Effector memory CD4-positive, alpha-beta T cell (primary cell): Measurements from ENCODE around the gene TOMM20.
A peak's percentile ranks its signal among the peaks of the same experiment; 100 is the strongest.
"Not testable (repeated sequence)": the region's sequence is repeated elsewhere in the genome, so short reads cannot be mapped to it uniquely, and the experiment has no call there.

Experiments used
- DNase-seq, 3 donors: peaks; one replicate each; pipeline ENCODE4 v3.0.0-alpha.2; 2020
- H3K27ac ChIP-seq: 2 replicates; pipeline ENCODE4 v1.7.0; 2013; ENCODE audit warnings: mild to moderate bottlenecking, low read length, moderate library complexity; ENCODE audit not compliant: insufficient read depth, poor library complexity, severe bottlenecking
- H3K27me3 ChIP-seq: replicated peaks from 2 replicates; pipeline ENCODE4 v1.7.0; 2013; ENCODE audit warnings: mild to moderate bottlenecking, low read length; ENCODE audit not compliant: insufficient read depth, control insufficient read depth, poor library complexity, severe bottlenecking
- H3K36me3 ChIP-seq: 2 replicates; pipeline ENCODE4 v1.7.0; 2013; ENCODE audit warnings: mild to moderate bottlenecking, low read length, moderate library complexity; ENCODE audit not compliant: control insufficient read depth, insufficient read depth
- H3K4me1 ChIP-seq: 2 replicates; pipeline ENCODE4 v1.7.0; 2013; ENCODE audit warnings: low read length, mild to moderate bottlenecking; ENCODE audit not compliant: control insufficient read depth, insufficient read depth, poor library complexity, severe bottlenecking
- H3K4me3 ChIP-seq: 2 replicates; pipeline ENCODE4 v1.7.0; 2013; ENCODE audit warnings: low read length, low read depth, mild to moderate bottlenecking; ENCODE audit not compliant: insufficient read depth, poor library complexity, severe bottlenecking
- H3K9me3 ChIP-seq: 2 replicates; pipeline ENCODE4 v1.7.0; 2013; ENCODE audit warnings: mild to moderate bottlenecking, low read length, moderate library complexity; ENCODE audit not compliant: control insufficient read depth

Gene TOMM20

GRCh38 chr1:235093696-235094592, 34.7 kb downstream of the TOMM20 start:
- Histone ChIP-seq H3K9me3 (no peaks in the 10 kb centered on the region), H3K4me1 (peaks cover 5% of the 10 kb centered on the region), H3K4me3 (no peak overlapping the region), H3K27me3 (no peaks in the 10 kb centered on the region), H3K36me3 (no peaks in the 10 kb centered on the region), H3K27ac (no peak overlapping the region)
- peak; percentile 53 to 64 (median 62) for DNase-seq

GRCh38 chr1:235093013-235093695, 35.5 kb downstream of the TOMM20 start:
- Histone ChIP-seq H3K4me1 (peaks cover 5% of the 10 kb centered on the region), H3K9me3 (no peaks in the 10 kb centered on the region), H3K27ac (no peak overlapping the region), H3K4me3 (no peak overlapping the region), H3K36me3 (no peaks in the 10 kb centered on the region), H3K27me3 (no peaks in the 10 kb centered on the region)
- no peak for DNase-seq

GRCh38 chr1:235092415-235092814, 36.2 kb downstream of the TOMM20 start:
- not testable (repeated sequence) for DNase-seq, H3K27me3 ChIP-seq, H3K36me3 ChIP-seq, H3K9me3 ChIP-seq, H3K27ac ChIP-seq, H3K4me1 ChIP-seq, H3K4me3 ChIP-seq

DNA sequence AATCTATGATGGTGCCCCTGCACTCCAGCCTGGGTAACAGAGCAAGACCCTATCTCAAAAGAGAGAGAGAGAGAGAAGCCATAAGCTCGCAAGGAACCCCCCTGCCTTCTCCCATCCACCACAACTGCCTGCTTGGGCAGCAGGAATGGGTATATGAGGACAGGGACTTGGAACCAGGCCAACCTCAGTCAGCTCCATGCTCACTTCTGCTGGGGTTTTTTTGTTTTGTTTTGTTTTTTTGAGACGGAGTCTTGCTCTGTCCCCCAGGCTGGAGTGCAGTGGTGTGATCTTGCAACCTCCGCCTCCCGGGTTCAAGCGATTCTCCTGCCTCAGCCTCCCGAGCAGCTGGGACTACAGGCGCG, 36.6 kb downstream of the TOMM20 start:
- not testable (repeated sequence) for DNase-seq, H3K27ac ChIP-seq, H3K4me3 ChIP-seq, H3K9me3 ChIP-seq, H3K27me3 ChIP-seq, H3K36me3 ChIP-seq, H3K4me1 ChIP-seq

DNA sequence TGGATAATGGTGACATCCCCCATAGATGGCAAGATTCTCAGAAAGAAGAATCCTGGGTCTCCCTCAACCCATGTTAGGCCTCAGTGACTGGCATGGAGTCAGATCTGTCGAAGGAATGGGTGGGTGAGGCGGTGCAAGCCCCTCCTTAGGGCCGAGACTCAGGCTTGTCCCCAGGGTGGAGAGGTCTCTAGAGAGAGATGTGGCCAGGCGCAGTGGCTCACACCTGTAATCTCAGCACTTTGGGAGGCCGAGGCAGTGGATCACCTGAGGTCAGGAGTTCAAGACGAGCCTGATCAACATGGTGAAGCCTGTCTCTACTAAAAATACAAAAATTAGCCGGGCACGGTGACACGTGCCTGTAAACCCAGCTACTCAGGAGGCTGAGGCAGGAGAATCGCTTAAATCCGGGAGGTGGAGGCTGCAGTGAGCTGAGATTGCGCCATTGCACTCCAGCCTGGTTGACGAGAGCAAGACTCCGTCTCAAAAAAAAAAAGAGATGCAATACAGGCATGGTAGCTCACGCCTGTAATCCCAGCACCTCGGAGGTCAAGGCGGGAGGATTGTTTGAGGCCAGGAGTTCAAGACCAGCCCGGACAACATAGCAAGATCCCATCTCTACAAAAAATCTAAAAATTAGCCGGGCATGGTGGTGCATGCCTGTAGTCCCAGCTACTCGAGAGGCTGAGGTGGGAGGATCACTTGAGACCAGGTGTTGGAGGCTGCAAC, 37.2 kb downstream of the TOMM20 start:
- not testable (repeated sequence) for H3K36me3 ChIP-seq, DNase-seq, H3K9me3 ChIP-seq, H3K27ac ChIP-seq, H3K27me3 ChIP-seq, H3K4me1 ChIP-seq, H3K4me3 ChIP-seq

- no peaks in the 10 kb centered on the region for H3K27me3 ChIP-seq
- H3K4me3 ChIP-seq = no peak overlapping the region
- peaks cover 5% of the 10 kb centered on the region for H3K4me1 ChIP-seq
- H3K27ac ChIP-seq = no peak overlapping the region
- H3K36me3 ChIP-seq = no peaks in the 10 kb centered on the region
- DNase-seq = no peak
- H3K9me3 ChIP-seq = no peaks in the 10 kb centered on the region
Measured at GRCh38 chr1:235090406-235091069, 38.1 kb downstream of the TOMM20 start.

GRCh38 chr1:235088907-235089306, 39.7 kb downstream of the TOMM20 start:
- Histone ChIP-seq H3K27ac (no peak overlapping the region), H3K4me3 (no peak overlapping the region), H3K27me3 (no peaks in the 10 kb centered on the region), H3K9me3 (no peaks in the 10 kb centered on the region), H3K36me3 (no peaks in the 10 kb centered on the region), H3K4me1 (peaks cover 4% of the 10 kb centered on the region)
- no peak for DNase-seq

GRCh38 chr1:235088430-235088829, 40.2 kb downstream of the TOMM20 start:
- H3K27me3 ChIP-seq = no peaks in the 10 kb centered on the region

DNA sequence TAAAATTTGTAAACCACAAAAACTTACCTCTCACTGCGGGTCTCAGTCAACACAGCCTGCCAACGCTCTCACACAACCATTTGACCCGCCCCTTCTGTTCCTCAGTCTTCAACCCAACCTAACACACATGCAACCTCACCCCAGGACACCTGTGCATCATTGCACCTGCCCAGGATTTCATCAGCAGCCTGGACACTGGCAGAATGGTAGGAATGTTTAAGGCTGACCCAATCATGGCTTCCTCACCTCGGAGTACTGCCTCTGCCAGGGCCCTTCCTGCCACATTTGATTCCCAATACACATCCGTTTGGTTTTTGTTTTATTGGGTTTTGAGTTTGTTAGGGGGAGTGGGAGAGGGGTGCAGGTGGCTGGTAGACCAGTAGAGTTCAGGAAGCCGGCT, 40.7 kb downstream of the TOMM20 start:
- no peak overlapping the region for H3K27ac ChIP-seq
- no peaks in the 10 kb centered on the region for H3K9me3 ChIP-seq
- H3K4me3 ChIP-seq = no peak overlapping the region
- DNase-seq = no peak
- peaks cover 9% of the 10 kb centered on the region for H3K4me1 ChIP-seq
- no peaks in the 10 kb centered on the region for H3K36me3 ChIP-seq
- no peaks in the 10 kb centered on the region for H3K27me3 ChIP-seq

More at GRCh38 chr1:235088430-235088829, 40.2 kb downstream of the TOMM20 start:
- no peaks in the 10 kb centered on the region for H3K36me3 ChIP-seq
- H3K27ac ChIP-seq = no peak overlapping the region
- no peak for DNase-seq
- H3K9me3 ChIP-seq = no peaks in the 10 kb centered on the region
- H3K4me1 ChIP-seq = peaks cover 5% of the 10 kb centered on the region
- H3K4me3 ChIP-seq = no peak overlapping the region
